ENCODE measurements around the gene AFMID. TPM values are rescaled to one million over a fixed set of nuclear protein-coding genes. Genes with fewer than 3 reads are reported as not detected.

AFMID gene
- total RNA-seq, 1 experiment from 2014 or later = 45.1 TPM

GRCh38 chr17:78214016-78214705, 27.0 kb downstream of the AFMID start, which contains the start of gene BIRC5 (continued):
- TF ChIP-seq SP1 (CRISPR knock-in tag; conservative IDR thresholded peaks at IDR 0.05) (peak; percentile 99), CREM (CRISPR knock-in tag; IDR thresholded peaks at IDR 0.05) (peak; percentile 31; the same call in 1 of the 2 replicates), CDX4 (CRISPR knock-in tag; IDR thresholded peaks at IDR 0.05; ENCODE audit: borderline replicate concordance) (no peak), FOXP1 (CRISPR knock-in tag; IDR thresholded peaks at IDR 0.05; ENCODE audit: borderline replicate concordance) (peak; percentile 79), PRDM15 (CRISPR knock-in tag; IDR thresholded peaks at IDR 0.05) (no peak), ZBTB43 (CRISPR knock-in tag; IDR thresholded peaks at IDR 0.05) (no peak), MXD4 (CRISPR knock-in tag; IDR thresholded peaks at IDR 0.05; ENCODE audit: borderline replicate concordance) (no peak), MLX (CRISPR knock-in tag; IDR thresholded peaks at IDR 0.05) (no peak), ZNF263 (CRISPR knock-in tag; IDR thresholded peaks at IDR 0.05; ENCODE audit: low read depth) (peak; percentile 60; the same call in 1 of the 2 replicates), TCF7 (CRISPR knock-in tag; IDR thresholded peaks at IDR 0.05; ENCODE audit: low read depth) (no peak), FOXK1 (CRISPR knock-in tag; IDR thresholded peaks at IDR 0.05) (peak; percentile 75)

GRCh38 chr17:78214706-78215061, 27.5 kb downstream of the AFMID start:
- Mint-ChIP-seq H3K9me3 (no peaks in the 10 kb centered on the region), H3K27ac (peak overlapping the region; percentile 87), H3K27me3 (ENCODE audit: low read depth) (peaks cover 5% of the 10 kb centered on the region; the same call in 1 of the 2 replicates), H3K4me1 (peaks cover 21% of the 10 kb centered on the region), H3K36me3 (peaks cover 28% of the 10 kb centered on the region), H3K4me3 (peak overlapping the region; percentile 98)
- ChIA-PET CTCF (interaction anchor here (1.1 to 2.1 kb wide), 2 partner anchors 28 to 39 kb away, joined by 4 to 8 read pairs; partner anchors contain the start of genes AFMID and TK1), POLR2A (interaction anchor here (0.7 kb wide), 2 partner anchors 12 to 146 kb away, joined by 4 to 5 read pairs; no protein-coding TSS in a partner anchor)
- TF ChIP-seq ERG (CRISPR knock-in tag; IDR thresholded peaks at IDR 0.05) = no peak
- TF ChIP-seq USF1 (CRISPR knock-in tag; IDR thresholded peaks at IDR 0.05) = no peak
- no peak for TF ChIP-seq ZNF423 (CRISPR knock-in tag; IDR thresholded peaks at IDR 0.05)
- no peak for TF ChIP-seq NR2C2 (CRISPR knock-in tag; IDR thresholded peaks at IDR 0.05)
- TF ChIP-seq ATF3 (CRISPR knock-in tag; conservative IDR thresholded peaks at IDR 0.05) = no peak
- TF ChIP-seq FOXK1 (CRISPR knock-in tag; IDR thresholded peaks at IDR 0.05) = no peak
- no peak for TF ChIP-seq ZNF263 (CRISPR knock-in tag; IDR thresholded peaks at IDR 0.05; ENCODE audit: low read depth)
- no peak for TF ChIP-seq ZNF512 (CRISPR knock-in tag; IDR thresholded peaks at IDR 0.05; ENCODE audit: borderline replicate concordance)
- no peak for TF ChIP-seq CREB1 (CRISPR knock-in tag; IDR thresholded peaks at IDR 0.05)
- TF ChIP-seq KAT7 (CRISPR knock-in tag; IDR thresholded peaks at IDR 0.05; ENCODE audit: borderline replicate concordance) = no peak
- TF ChIP-seq ZBTB43 (CRISPR knock-in tag; IDR thresholded peaks at IDR 0.05) = no peak
- no peak for TF ChIP-seq TCF7 (CRISPR knock-in tag; IDR thresholded peaks at IDR 0.05; ENCODE audit: low read depth)
- TF ChIP-seq CDX4 (CRISPR knock-in tag; IDR thresholded peaks at IDR 0.05; ENCODE audit: borderline replicate concordance) = no peak
- TF ChIP-seq TEAD1 (CRISPR knock-in tag; IDR thresholded peaks at IDR 0.05) = no peak
- DNase-seq (ENCODE audit: low spot score) (no peak), ATAC-seq (no peak)
